GM12892 (cell line): Measurements from ENCODE around the gene CGGBP1.

Experiments used
- POLR2A ChIP-seq: IDR thresholded peaks from 2 replicates; pipeline ENCODE4 v1.6.1; 2011; ENCODE audit warnings: low read depth, low read length, control low read depth
- POLR2AphosphoS5 ChIP-seq: IDR thresholded peaks from 2 replicates; pipeline ENCODE4 v1.6.1; 2011; ENCODE audit warnings: low read depth, low read length, control low read depth

DNA sequence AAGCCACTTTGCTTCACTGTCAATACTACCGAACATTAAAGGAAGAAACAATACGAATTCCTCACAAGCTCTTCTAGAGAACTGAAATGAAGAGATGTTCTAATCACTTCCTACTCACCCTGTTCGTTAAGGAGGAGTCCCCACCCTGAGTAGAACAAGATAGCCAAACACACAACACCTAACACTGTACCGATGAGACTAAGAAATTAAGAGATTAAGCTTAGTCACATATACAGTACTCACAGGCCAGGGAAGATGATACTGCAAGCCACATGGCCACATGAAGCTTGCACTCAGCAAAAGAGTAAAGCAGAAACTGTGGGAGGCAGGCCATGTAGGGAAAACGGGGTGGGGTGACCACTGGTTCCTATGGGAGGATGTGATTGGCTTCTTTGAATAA, 48.0 kb downstream of the CGGBP1 start:
- TF ChIP-seq POLR2A (no peak), POLR2AphosphoS5 (no peak)
